ENCODE data around the gene TTBK1. TPM values are rescaled to one million over a fixed set of nuclear protein-coding genes. Genes with fewer than 3 reads are reported as not detected.

TTBK1 gene
- total RNA-seq, 1 donor from 2014 or later: 0.34 TPM

DNA sequence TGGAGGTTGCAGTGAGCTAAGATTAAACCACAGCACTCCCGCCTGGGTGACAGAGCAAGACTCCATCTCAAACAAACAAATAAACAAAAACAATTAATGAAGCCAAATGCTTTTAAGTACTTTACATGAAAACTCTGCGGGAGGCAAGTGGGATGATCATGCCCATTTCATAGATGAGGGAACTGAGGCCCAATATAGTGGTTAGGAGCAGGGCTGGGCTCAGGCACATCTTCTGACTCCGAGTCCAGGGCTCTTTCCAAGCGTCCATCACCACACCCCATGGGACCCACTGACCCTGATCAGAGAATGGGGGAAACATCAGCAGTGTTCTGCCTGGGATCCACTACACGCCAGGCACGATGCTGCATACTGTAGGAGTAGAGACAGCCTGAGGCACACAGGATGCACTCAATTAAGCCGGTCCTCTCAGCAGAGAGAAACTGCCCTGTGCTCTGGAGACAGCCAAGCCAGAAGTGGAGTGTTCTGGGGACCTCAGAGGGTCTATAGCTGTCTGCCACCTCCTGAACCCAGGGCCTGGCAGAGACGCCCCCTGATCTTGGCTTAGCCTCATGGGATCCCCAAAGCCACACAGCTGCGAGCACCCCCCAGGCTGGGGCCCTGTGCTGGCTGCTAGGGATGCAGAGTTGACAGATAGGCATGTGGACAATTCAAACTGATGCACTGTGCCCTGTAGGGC, 13.5 kb downstream of the TTBK1 start:
- H3K27ac Mint-ChIP-seq: no peak overlapping the region
- TF ChIP-seq, protein P1, sequence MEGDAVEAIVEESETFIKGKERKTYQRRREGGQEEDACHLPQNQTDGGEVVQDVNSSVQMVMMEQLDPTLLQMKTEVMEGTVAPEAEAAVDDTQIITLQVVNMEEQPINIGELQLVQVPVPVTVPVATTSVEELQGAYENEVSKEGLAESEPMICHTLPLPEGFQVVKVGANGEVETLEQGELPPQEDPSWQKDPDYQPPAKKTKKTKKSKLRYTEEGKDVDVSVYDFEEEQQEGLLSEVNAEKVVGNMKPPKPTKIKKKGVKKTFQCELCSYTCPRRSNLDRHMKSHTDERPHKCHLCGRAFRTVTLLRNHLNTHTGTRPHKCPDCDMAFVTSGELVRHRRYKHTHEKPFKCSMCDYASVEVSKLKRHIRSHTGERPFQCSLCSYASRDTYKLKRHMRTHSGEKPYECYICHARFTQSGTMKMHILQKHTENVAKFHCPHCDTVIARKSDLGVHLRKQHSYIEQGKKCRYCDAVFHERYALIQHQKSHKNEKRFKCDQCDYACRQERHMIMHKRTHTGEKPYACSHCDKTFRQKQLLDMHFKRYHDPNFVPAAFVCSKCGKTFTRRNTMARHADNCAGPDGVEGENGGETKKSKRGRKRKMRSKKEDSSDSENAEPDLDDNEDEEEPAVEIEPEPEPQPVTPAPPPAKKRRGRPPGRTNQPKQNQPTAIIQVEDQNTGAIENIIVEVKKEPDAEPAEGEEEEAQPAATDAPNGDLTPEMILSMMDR (IDR thresholded peaks at IDR 0.05; ENCODE audit: unreplicated experiment): no peak
- H3K4me1 Mint-ChIP-seq: peaks cover 6% of the 10 kb centered on the region
- no peaks in the 10 kb centered on the region for H3K36me3 Mint-ChIP-seq
- peaks cover 8% of the 10 kb centered on the region for H3K27me3 Mint-ChIP-seq (ENCODE audit: low read depth)
- no peaks in the 10 kb centered on the region for H3K9me3 Mint-ChIP-seq
- DNase-seq (ENCODE audit: low spot score in 2 of 2, unreplicated experiment in 2 of 2): no peak
- H3K4me3 Mint-ChIP-seq: no peak overlapping the region

DNA sequence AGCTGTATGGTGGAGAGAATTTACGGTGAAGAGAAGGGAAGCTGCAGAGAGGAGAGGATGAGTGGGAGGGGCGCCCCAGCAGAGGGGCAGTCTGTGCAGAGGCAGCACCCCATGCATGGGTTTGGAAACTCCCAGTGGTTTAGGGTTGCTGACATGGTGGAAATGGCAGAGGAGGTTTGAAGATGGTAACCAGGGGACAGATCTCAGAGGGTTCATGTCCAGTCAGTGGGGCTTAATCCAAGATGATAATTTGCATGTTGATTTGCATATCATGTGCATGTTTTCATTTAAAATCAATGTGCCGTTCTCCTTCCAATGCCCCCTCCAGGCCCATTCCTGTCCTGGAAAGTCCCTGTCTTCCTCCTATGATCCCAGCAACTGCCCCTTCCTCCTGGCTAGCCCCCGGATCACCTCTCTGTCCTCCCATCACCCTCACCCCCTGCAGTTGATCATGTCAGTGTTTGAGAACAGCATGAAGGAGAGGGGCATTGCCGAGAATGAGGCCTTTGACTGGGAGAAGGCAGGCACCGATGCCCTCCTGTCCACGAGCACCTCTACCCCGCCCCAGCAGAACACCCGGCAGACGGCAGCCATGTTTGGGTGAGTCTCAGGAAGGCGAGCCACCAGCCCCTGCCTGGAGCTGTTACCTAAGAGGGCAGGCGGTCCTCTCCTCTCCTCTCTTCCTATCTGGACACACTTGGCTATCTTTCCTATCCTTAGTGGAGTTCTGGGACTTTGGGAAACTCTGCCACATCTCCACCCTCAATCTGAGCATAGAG, 14.3 kb downstream of the TTBK1 start:
- Mint-ChIP-seq H3K36me3 (no peaks in the 10 kb centered on the region), H3K27ac (no peak overlapping the region), H3K4me3 (no peak overlapping the region), H3K9me3 (no peaks in the 10 kb centered on the region), H3K4me1 (peaks cover 4% of the 10 kb centered on the region), H3K27me3 (ENCODE audit: low read depth) (peaks cover 6% of the 10 kb centered on the region)
- TF ChIP-seq, protein P1 (IDR thresholded peaks at IDR 0.05; ENCODE audit: unreplicated experiment): no peak
- no peak for DNase-seq (ENCODE audit: low spot score in 2 of 2, unreplicated experiment in 2 of 2)

DNA sequence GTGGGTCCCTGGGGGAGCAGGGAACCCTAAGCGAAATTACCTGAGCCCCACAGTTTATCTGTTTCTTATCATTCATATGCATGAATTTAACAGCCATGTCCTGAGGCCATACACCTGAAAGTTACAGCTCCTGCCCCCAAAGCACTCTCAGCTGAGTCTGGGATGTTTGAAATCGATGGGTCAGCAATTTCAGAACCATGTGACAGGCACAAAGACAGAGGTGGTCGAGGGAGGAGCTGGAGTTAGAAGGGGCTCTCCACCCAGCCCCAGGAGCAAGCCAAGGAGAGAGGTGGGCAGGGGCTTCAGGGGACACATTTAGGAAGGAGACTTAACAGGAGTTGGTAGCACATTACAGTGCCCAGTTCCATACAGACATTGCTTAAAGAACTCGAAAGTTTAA, 14.9 kb downstream of the TTBK1 start:
- Mint-ChIP-seq H3K36me3 (no peaks in the 10 kb centered on the region), H3K27ac (no peak overlapping the region), H3K27me3 (ENCODE audit: low read depth) (peaks cover 2% of the 10 kb centered on the region), H3K4me3 (no peak overlapping the region), H3K4me1 (peaks cover 4% of the 10 kb centered on the region), H3K9me3 (no peaks in the 10 kb centered on the region)
- TF ChIP-seq, protein P1 (IDR thresholded peaks at IDR 0.05; ENCODE audit: unreplicated experiment): no peak
- no peak for DNase-seq (ENCODE audit: low spot score in 2 of 2, unreplicated experiment in 2 of 2)

DNA sequence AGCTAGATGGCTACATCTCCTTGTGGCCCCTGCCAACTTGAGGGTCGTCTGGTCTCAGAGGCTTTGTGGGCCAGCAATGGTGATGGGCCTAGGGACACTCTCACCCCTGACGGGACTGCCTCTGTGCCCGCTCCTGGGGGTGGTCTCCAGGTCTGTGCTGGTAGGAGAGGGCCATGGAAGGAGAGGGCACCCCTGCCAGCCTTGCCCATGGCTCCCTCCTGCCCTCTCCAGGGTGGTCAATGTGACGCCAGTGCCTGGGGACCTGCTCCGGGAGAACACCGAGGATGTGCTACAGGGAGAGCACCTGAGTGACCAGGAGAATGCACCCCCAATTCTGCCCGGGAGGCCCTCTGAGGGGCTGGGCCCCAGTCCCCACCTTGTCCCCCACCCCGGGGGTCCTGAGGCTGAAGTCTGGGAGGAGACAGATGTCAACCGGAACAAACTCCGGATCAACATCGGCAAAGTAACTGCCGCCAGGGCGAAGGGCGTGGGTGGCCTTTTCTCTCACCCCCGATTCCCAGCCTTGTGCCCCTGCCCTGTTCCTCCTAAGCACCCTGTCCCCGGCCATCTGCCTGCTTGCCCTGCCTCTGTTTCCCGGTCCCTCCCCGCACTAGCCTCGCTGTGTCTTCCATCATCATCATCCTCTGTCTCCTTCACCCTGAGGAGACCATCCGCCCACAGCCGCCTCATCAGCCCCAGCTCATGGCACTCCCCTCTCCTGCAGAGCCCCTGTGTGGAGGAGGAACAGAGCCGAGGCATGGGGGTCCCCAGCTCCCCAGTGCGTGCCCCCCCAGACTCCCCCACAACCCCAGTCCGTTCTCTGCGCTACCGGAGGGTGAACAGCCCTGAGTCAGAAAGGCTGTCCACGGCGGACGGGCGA, 15.8 kb downstream of the TTBK1 start:
- H3K4me1 Mint-ChIP-seq: peaks cover 4% of the 10 kb centered on the region
- no peak overlapping the region for H3K4me3 Mint-ChIP-seq
- TF ChIP-seq, protein P1 (IDR thresholded peaks at IDR 0.05; ENCODE audit: unreplicated experiment): no peak
- H3K27me3 Mint-ChIP-seq (ENCODE audit: low read depth): peaks cover 2% of the 10 kb centered on the region
- no peaks in the 10 kb centered on the region for H3K9me3 Mint-ChIP-seq
- H3K27ac Mint-ChIP-seq: no peak overlapping the region
- DNase-seq (ENCODE audit: low spot score in 2 of 2, unreplicated experiment in 2 of 2): no peak
- H3K36me3 Mint-ChIP-seq: no peaks in the 10 kb centered on the region

DNA sequence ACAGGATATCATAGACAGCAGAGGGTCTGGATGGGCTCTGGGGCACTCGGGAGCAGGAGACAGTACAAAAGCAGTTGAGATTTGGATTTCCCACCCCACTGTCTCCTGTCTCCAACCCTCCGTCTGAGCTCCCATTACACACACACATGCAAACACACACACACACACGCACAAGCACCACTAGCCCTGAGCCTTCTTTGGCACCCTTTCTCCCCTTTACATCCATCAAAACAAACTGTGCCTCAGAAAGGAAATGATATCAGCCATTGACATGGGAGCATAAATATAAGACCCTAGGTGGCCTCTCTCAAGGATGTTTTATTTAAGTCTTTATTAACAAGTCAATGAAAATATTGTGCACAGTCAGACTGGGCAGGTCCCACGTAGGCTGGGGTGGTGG, 17.5 kb downstream of the TTBK1 start:
- Mint-ChIP-seq H3K4me3 (no peak overlapping the region), H3K27ac (no peak overlapping the region), H3K36me3 (no peaks in the 10 kb centered on the region)

More for the DNA sequence above, 17.5 kb downstream of the TTBK1 start:
- peaks cover under 1% of the 10 kb centered on the region for H3K27me3 Mint-ChIP-seq (ENCODE audit: low read depth)
- TF ChIP-seq, protein P1 (IDR thresholded peaks at IDR 0.05; ENCODE audit: unreplicated experiment): no peak
- DNase-seq (ENCODE audit: low spot score in 2 of 2, unreplicated experiment in 2 of 2): no peak
- H3K9me3 Mint-ChIP-seq: no peaks in the 10 kb centered on the region
- H3K4me1 Mint-ChIP-seq: peaks cover 1% of the 10 kb centered on the region

Measured in mesothelial cell of epicardium (in vitro differentiated cells).